Left ventricle myocardium inferior (tissue), 1 donor: ENCODE results near the gene LMNTD1. TPM values are rescaled to one million over a fixed set of nuclear protein-coding genes. Genes with fewer than 3 reads are reported as not detected.

Experiments
- DNase-seq: peaks from one replicate; pipeline ENCODE4 v3.0.0-alpha.2; 2020
- H3K27ac ChIP-seq: fragments of 200-600 bp; replicated peaks from 2 replicates; pipeline ENCODE4 v1.8.0; 2021
- H3K27me3 ChIP-seq: fragments of 200-600 bp; 2 replicates; pipeline ENCODE4 v1.8.0; 2021; ENCODE audit warnings: low read depth
- H3K36me3 ChIP-seq: fragments of 200-600 bp; 2 replicates; pipeline ENCODE4 v1.8.0; 2021
- H3K4me1 ChIP-seq: fragments of 200-600 bp; 2 replicates; pipeline ENCODE4 v1.8.0; 2021
- H3K4me3 ChIP-seq: fragments of 200-600 bp; 2 replicates; pipeline ENCODE4 v1.8.0; 2021; ENCODE audit warnings: mild to moderate bottlenecking, moderate library complexity
- H3K9me3 ChIP-seq: fragments of 200-600 bp; replicated peaks from 2 replicates; pipeline ENCODE4 v1.8.0; 2021
- intact Hi-C: fragments of 100-400 bp; cut with micrococcal nuclease; formaldehyde crosslinking; loops from one replicate; pipeline ENCODE4 v1.11.0; 2022
- total RNA-seq: library from RNA; stranded (reverse); fragmentation: NEBNext Ultra II Directional; extraction: Animal tissue kit (Norgen Biotek cat#: 25700); gene quantifications from one replicate; pipeline ENCODE4 v1.2.1, GENCODE V29; 2021
- TF ChIP-seq, protein P1 (sequence below): fragments of 200-600 bp; IDR thresholded peaks from 2 replicates; pipeline ENCODE4 v1.8.0; 2021; ENCODE audit warnings: antibody characterized with exemption, mild to moderate bottlenecking, borderline replicate concordance
- donor health status: DM: no; HTN: yes; CAD: no; lungs with severe emphysema.

The LMNTD1 gene
- total RNA-seq, 1 donor from 2014 or later: not detected

DNA sequence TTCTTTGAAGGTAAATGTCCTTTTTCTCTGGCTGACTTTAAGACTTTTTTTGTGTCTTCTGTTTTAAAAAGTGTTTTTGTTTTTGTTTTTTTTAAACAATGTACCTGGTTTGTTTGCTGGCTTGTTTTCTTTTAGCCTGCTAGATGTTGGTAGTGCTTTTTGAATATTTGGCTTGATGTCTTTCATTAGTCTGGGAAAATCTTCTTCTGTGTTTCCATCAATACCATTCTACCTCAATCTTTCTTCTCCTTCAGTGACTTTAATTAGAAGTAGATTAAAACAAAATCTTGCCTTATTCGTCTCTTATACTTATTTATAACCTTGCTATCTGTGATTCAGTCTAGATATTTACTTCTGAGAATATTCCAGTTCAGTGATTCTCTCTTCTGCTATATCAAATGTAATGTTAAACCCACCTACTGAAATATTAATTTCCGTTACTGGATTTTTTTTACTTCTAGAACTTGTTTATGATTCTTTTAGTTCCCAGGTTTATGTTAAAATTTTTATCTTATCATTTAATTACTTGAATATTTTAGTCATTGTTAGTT is 21.5 kb downstream of the LMNTD1 start:
- TF ChIP-seq, protein P1, sequence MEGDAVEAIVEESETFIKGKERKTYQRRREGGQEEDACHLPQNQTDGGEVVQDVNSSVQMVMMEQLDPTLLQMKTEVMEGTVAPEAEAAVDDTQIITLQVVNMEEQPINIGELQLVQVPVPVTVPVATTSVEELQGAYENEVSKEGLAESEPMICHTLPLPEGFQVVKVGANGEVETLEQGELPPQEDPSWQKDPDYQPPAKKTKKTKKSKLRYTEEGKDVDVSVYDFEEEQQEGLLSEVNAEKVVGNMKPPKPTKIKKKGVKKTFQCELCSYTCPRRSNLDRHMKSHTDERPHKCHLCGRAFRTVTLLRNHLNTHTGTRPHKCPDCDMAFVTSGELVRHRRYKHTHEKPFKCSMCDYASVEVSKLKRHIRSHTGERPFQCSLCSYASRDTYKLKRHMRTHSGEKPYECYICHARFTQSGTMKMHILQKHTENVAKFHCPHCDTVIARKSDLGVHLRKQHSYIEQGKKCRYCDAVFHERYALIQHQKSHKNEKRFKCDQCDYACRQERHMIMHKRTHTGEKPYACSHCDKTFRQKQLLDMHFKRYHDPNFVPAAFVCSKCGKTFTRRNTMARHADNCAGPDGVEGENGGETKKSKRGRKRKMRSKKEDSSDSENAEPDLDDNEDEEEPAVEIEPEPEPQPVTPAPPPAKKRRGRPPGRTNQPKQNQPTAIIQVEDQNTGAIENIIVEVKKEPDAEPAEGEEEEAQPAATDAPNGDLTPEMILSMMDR: no peak
- no peak overlapping the region for H3K4me3 ChIP-seq
- no peaks in the 10 kb centered on the region for H3K36me3 ChIP-seq
- no peak for DNase-seq
- intact Hi-C loops: no loop called here
- H3K4me1 ChIP-seq: no peaks in the 10 kb centered on the region
- H3K27me3 ChIP-seq: no peaks in the 10 kb centered on the region
- H3K9me3 ChIP-seq: peaks cover 4% of the 10 kb centered on the region
- H3K27ac ChIP-seq: no peak overlapping the region

DNA sequence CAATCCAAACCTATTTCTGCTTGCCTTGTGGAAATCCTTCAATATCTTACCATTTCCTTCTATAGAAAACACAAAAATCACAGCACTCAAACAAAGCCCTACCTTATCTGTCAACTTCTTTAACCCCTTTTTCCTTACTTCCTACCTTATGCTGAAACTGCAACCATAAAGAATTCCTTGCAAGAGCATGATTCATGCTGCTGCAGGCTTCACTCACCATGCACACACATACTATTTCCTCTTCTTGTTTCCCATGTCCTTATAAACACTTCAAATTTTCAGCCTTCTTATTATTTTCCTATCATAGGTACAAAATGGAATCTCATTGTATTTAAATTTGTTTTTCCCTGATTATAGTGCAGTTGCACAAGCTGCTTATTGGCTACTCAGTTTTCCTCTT is 23.3 kb downstream of the LMNTD1 start:
- no peak for DNase-seq
- Histone ChIP-seq H3K27ac (no peak overlapping the region), H3K36me3 (no peaks in the 10 kb centered on the region), H3K4me1 (no peaks in the 10 kb centered on the region), H3K4me3 (no peak overlapping the region), H3K27me3 (no peaks in the 10 kb centered on the region), H3K9me3 (no peaks in the 10 kb centered on the region)
- intact Hi-C loops: no loop called here
- TF ChIP-seq, protein P1: no peak

DNA sequence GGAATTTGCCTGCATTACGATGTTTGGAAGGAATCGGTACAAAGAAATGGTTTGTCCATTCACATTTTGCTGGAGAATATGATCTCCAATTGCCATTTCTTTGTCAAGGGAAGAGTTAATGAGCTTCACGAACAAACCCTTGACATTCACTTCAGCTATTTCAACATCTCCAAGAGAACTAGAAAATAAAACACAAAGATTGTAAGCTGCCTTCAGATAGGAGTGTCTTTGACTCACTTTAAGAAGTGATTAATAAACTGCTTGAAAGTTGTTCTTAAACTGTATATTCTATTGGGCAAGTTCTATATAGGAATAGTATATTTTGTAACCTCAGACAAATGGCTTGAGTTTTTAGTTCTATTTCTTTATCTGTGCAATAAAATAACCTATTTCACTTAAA is 26.3 kb downstream of the LMNTD1 start:
- Histone ChIP-seq H3K4me3 (no peak overlapping the region), H3K27me3 (no peaks in the 10 kb centered on the region), H3K27ac (no peak overlapping the region), H3K36me3 (no peaks in the 10 kb centered on the region), H3K9me3 (no peaks in the 10 kb centered on the region), H3K4me1 (no peaks in the 10 kb centered on the region)
- intact Hi-C loops: no loop called here
- no peak for DNase-seq
- TF ChIP-seq, protein P1: no peak

DNA sequence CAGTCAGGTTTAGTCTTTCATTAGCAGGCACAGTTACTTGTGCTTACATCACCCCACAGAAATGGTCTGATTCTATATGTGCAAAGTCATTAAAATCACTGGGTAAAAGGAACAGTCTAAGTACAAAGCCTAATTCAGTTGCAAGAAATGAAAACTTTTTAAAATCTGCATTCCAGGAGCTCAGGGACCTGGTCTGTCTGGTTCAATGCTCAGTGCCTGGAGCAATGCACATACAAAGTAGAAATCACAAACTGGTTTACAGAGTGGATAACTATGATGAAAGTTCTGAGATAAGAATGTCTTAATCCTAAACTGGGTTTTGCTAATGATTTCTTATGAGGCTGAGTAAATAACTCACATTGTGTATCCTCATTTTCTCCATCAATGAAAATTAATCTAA is 28.7 kb downstream of the LMNTD1 start:
- TF ChIP-seq, protein P1: no peak
- Histone ChIP-seq H3K4me1 (no peaks in the 10 kb centered on the region), H3K27me3 (no peaks in the 10 kb centered on the region), H3K27ac (no peak overlapping the region), H3K9me3 (no peaks in the 10 kb centered on the region), H3K36me3 (no peaks in the 10 kb centered on the region), H3K4me3 (no peak overlapping the region)
- intact Hi-C loops: no loop called here
- no peak for DNase-seq

DNA sequence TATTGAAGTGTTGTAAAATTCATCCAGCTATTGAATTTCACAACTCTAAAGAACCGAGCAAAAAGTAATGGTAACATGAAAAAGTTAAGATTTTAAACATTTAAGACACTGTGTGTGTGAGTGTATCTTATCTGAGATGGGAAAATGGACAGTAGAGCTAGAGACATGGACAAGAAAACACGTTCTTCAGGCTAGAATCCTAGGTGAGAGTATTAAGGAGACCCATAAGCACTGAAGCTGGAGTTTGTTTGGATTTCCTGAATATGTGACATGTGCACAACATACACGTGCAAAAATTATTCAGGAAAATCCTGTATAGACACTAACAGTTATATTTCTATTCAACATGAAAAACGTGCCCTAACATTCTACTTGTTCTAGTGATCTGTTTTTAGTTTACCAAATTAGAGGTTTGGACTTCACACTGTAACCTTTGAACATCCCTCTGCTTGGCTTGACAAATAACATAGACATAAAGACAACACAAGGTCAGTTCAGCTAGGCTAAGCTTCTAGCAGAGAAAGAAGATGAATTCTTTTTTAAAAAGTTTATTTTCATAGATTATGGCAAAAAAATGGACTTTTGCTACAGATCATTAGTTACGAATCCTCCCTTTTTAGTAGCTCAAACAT is 31.3 kb downstream of the LMNTD1 start:
- Histone ChIP-seq H3K27ac (no peak overlapping the region), H3K27me3 (no peaks in the 10 kb centered on the region), H3K4me1 (no peaks in the 10 kb centered on the region), H3K36me3 (no peaks in the 10 kb centered on the region), H3K9me3 (no peaks in the 10 kb centered on the region), H3K4me3 (no peak overlapping the region)
- no peak for DNase-seq
- intact Hi-C loops: no loop called here
- TF ChIP-seq, protein P1: no peak
